ENCODE data around the gene RPL7A.
A peak's percentile ranks its signal among the peaks of the same experiment; 100 is the strongest.
"Not testable (repeated sequence)": the region's sequence is repeated elsewhere in the genome, so short reads cannot be mapped to it uniquely, and the experiment has no call there.

The RPL7A gene

DNA sequence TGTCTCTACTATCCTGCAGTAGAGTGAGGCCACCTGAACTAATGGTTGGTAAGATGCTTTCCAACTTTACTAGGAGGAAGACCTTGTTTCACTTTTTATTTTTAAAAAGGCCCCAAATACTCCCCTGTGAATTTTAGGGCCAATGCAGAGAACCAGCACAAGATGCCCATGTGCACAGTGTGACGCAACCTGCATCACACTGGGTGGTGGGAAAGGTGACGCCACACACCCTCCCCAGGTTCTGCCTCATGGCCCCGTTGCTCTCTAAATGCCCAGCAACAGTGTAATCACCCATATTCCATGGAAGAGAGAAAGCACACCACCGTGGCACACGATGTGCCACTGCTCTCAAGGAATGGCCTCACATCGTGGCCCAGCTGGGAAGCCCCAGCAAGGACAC lies 21.4 kb downstream of the RPL7A start:
- DNase-seq (ENCODE audit: low read depth) = no peak

DNA sequence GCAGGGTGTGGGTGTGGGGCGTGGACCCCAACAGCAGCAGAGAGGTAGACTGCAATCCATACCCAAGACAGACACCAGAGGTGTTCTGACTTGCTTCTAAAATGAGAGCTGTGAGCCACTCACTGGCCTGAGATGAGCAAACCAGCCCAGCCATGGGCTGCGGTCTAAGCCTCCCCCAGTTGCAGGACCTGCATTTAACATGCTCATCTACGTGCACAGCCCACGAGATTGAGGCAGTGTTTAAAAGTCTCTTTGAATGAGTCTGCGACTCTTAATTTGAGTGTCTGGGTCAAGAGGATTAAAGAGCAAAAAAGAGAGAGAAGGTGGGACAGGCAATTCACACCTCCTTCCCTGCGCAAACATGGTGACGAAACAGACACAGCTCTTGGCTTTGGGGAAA lies 21.9 kb downstream of the RPL7A start:
- DNase-seq (ENCODE audit: low read depth) = no peak

DNA sequence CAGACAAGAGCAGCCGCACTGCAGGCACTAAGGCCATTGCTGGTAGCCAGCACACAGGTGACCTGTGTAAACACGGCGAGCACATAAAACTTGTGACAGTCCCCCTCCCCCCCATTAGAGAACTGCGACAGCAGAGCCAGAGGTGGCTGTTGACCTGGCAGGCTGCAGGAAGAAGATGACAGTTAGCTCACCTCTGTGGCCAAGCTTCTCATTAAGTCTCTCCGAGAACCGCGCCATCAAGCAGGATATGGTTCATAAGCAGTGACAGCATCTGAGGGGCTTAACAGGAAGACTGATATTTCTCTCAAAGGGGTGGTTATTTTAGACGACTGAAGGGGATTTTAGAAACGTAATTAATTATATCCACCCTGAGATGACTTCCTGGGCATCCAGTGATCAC lies 22.7 kb downstream of the RPL7A start:
- DNase-seq (ENCODE audit: low read depth) = no peak

GRCh38 chr9:133371261-133371711 lies 23.3 kb downstream of the RPL7A start:
- no peak for DNase-seq (ENCODE audit: low read depth)

GRCh38 chr9:133372144-133372543 lies 24.1 kb downstream of the RPL7A start:
- DNase-seq (ENCODE audit: low read depth) = no peak

DNA sequence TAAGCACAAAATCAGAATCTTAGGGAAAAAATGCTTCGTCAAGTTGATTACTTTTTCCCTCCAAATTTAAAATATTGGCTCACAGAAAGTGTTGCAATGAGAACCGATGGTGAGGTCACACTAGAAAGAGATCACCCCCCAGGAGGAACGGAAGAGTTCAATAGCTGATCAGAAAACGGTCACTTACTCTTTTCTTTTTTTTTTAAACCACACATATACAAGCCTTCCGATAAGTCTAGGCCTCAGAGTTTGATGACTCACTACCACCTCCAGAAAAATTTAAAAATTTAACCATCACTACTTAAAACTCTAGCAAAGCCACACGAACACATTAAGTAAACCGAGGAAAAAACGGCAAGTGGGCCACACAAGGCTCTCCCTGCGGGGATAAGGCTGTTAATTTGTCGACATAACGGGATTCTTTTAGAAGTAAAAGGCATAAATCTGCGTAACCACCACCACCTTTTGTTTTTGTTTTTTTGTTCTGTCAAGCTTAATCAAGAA lies 26.6 kb downstream of the RPL7A start:
- DNase-seq (ENCODE audit: low read depth) = no peak

DNA sequence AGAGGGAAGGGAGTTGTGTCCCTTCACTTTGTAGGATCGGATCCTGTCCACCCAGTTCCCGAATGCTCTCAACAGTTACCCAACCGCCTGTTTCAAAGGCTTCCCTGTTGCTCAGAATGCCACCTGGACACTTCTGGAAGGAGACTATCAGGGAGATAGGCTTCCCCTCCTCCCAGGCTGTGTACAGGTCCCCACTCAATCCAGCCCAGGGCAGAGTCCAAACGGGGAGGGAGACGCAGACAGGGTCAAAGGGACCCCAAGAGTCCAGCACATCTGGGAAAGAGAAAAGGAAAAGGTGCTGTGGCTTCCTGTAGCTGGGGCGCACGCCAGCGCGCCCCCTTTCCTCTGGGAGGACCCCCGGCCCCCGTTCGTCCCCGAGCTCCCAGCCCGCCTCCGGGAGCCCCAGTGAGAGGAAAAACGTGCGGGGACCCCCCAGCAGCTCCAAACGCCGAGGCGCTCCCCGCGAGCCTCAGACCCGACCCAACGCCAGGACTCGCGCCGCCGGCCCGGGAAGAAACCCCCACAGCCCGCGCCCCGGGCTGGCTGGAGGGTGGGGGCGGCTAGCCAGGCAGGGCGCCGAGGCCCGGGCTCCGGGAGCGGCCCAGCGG lies 27.2 kb downstream of the RPL7A start:
- no peak for DNase-seq (ENCODE audit: low read depth)

DNA sequence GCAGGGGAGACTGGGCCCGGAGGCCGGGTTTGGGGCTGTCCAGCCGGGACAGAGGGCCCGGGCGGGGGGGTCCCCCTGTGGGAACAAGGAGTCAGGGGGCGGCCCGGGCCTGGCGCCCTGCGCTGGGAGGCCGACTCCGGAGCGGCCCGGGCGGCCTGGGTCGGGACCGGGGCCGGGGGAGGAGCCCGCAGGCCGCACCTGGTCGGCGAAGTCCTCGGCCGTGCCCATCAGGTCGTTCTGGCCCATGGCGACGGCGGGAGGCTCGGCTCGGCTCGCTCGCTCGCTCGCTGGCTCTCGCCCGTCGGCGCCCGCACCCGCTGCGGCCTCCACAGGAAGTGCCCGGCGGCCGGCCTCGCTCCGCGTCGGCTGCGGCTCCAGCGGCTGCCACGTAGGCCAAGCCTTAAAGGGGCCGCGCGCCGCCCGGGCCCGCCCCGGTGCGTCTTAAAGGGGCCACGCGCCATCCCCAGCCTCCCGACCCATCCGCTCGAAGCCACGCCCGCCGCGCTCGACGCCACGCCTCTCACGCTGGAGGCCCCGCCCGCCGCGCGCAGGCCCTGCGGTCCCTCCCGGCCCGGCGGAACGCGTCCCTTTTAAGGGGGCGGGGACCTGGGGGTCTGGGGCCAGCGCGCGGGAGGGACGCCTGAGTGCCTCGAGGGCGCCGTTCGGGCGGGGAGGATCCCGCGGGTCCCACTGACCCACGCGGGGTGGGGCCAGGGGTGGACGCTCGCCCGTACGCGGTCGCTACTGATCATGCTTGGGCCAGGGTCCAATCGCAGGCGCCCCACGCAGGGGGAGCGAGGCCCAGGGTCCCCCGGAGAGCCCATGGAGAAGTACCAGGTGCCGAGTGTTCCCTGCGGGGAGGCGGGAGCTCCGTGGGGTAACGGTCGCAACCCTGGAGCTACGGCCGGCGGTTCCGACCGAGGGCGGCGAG lies 28.0 kb downstream of the RPL7A start, which contains the start of the genes STKLD1 and SURF4:
TSS of gene STKLD1 (plus strand) at position 643 of the 931 bp plus-strand sequence. CDS start at position 751, 108 bp downstream.
TSS of gene SURF4 (minus strand) at position 337 of the 931 bp plus-strand sequence. CDS start at position 246, 91 bp downstream.
- DNase-seq (ENCODE audit: low read depth) = peak; percentile 91

DNA sequence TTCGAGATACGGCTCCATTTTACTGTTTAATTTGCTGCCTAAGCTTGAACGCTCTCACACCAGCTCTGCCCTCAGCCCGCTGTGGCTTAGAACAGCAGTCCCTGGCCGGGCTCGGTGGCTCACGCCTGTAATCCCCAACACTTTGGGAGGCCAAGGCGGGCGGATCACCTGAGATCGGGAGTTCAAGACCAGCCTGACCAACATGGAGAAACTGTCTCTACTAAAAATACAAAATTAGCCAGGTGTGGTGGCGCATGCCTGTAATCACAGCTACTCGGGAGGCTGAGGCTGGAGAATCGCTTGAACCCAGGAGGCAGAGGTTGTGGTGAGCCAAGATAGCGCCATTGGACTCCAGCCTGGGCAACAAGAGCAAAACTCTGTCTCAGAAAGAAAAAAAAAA lies 29.3 kb downstream of the RPL7A start:
- DNase-seq (ENCODE audit: low read depth) = not testable (repeated sequence)

DNA sequence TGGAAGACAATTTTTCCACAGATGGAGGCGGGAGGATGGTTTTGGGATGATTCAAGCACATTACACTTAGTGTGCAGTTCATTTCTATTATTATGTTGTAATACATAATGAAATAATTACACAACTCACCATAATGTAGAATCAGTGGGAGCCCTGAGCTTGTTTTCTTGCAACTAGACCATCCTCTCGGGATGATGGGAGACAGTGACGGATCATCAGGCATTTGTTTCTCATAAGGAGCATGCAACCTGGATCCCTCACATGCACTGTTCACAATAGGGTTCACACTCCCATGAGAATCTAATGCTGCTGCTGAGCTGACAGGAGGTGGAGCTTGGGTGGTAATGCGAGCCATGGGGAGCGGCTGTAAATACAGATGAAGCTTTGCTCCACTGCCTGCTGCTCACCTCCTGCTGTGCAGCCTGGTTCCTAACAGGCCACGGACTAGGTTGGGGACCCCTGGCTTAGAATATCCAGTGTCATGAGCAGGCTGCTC lies 29.8 kb downstream of the RPL7A start:
- DNase-seq (ENCODE audit: low read depth) = peak; percentile 34

DNA sequence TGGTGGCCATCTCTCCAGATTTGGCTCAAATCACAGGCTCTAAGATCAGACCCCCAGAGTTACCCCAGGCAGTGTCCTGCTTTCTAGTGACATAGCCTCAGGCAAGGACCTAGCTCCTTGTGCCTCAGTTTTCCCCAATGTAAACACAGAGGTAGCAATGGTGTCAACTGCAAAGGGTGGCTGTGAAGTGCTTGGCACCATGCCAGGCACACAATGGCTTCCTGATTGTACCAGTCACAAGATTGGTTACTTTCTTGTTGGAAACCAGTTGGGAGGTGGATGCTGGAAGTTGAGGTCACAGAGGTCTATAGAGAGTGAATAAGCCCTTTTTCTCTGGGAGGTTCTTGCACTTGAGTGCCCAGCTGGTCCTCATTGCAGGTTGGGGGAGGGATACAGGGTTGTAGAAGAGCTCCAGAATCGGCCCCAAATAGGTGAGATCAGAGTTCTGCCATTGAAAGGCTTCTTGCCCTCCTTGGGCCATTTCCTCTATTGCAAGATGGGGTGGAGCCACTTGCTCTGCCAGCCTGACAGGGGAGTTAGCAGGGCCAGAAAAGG lies 30.5 kb downstream of the RPL7A start:
- DNase-seq (ENCODE audit: low read depth) = no peak

DNA sequence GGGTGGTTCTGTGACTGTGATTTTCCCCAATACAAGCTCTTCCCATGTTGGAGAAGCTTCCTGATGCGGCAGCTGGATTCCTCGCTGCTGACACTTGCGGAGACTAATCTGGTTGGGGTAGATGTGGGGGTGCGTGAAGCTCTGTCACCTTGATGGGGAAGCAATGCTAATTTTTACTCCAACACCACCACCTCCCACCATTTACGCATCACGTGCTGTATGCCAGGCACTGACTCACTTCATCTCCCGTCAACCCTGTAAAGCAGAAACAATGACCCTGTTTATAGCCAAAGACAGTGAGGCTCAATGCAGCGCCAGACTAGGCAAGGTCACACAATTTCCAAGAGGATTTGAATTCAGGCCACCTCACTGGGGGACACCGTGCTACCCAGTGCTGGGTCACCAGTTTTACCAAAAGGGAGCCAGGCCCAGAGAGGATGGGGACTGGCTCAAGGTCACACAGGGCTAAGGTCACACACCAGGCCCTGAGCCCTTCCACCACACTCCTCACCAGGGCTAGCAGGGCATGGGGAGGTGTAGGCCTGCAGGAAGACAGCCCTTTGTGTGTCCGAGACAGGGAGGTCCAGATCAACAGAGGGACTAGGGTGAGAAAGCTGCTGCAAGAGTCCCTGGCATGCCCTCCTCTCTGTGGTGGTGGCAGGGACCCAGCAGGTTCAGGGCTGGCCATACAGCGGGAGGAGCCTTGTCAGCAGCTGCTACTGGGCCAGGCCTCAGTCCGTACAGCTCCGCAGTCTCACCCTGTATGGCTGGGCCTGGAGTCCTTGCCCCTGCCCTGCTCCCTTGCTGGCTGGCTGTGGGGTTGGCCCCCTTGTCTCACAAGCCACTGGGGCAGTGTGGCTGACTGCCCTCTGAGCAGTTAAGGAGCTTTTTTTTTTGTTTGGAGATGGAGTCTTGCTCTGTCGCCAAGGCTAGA lies 31.4 kb downstream of the RPL7A start:
- DNase-seq (ENCODE audit: low read depth) = no peak

DNA sequence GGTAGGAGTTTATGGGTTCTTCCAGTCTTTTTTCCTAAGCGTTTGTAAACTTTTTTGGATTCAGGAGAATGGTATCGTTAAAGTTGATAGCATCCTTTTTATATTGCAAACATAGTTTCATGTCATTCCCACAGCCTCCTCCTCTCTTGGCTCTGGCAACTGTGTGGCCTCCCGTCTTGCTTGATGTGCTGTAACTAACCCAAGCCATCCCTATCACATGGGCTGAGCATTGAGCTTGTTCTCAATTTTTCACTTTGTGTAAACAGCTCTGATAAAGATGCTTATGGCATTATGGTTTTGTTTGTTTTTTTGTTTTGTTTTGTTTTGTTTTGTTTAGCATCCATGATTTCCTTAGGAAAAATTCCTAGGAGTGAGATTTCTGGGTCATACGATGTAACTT lies 32.7 kb downstream of the RPL7A start:
- no peak for DNase-seq (ENCODE audit: low read depth)

- no peak for DNase-seq (ENCODE audit: low read depth)
Measured at GRCh38 chr9:133382507-133383141, 34.6 kb downstream of the RPL7A start.

DNA sequence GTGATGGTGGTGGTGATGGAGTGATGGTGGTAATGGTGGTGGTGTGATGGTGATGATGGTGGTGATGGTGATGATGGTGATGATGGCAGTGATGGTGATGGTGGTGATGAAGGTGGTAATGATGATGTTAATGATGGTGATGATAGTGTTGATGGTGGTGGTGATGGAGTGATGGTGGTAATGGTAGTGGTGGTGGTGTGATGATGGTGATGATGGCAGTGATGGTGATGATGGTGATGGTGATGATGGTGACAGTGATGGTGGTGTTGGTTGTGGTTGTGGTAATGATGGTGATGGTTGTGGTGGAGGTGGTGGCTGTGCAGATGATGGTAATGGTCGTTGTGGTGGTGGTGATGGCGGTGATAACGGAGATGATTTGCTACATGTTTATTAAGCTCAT lies 35.4 kb downstream of the RPL7A start:
- DNase-seq (ENCODE audit: low read depth) = no peak

DNA sequence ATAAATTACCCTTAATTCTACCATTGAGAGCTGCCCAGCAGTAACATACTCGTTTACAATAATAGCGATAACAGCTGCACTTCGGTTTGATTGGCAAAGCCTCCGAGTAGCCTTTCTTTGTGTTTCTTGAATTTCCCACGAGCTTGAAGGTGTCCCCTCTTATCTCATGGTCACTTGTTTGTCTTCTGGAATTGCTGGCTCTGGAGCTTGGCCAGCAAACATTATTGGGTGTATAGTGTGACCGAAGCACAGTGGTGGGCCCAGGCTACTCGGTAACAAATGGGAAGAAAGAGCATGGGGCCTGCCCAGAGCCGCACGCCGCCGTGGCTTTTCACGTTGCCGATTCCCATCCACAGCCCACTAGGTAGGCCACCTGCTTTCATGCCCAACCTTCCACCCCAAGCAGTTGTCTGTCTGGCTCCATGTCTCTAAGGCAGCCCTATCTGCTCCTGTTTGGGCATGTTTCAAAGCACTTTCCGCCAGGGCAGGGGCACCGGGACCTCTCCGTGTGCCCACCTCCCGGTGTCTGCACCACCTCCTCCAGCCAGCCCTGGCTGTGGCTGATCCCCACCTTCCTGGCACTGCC lies 36.8 kb downstream of the RPL7A start:
- no peak for DNase-seq (ENCODE audit: low read depth)

DNA sequence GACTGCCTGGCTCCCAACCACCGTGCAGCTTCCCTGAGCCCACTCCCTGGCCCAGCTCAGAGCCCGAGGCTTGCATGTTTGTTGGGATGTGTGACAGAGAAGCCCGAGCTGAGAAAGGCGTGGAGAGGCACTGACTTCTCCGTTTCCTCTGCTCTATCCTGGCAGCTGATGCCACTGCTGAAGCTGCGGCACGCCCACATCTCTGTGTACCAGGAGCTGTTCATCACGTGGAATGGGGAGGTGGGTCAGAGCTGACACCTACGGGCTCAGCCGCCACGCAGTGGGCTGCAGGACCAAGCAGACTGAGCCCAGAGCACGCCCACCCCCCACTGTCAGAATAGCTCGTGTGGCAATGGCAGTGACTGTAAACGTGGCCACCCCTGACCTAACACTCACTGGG lies 37.4 kb downstream of the RPL7A start:
- DNase-seq (ENCODE audit: low read depth) = no peak

DNA sequence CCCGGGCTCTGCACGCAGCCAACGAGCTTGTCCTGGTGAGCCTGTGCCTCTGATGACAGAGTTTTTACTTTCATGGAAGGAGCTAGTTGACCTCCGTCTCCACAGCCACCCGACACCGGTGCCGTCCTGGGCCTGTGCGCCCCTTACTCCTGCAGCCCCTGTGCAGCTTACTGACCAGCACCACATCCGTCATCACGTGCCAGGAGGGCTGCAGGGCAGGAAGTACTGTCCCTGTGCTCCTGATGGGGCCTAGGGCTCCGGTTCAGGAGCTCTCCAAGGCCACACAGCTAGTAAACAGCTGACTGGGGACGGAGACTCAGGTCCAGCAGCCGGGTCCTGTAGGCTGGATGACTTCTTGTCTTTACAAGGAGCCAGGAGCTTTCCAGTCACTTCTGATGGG lies 38.3 kb downstream of the RPL7A start:
- DNase-seq (ENCODE audit: low read depth) = no peak

GRCh38 chr9:133387680-133388079 lies 39.7 kb downstream of the RPL7A start:
- no peak for DNase-seq (ENCODE audit: low read depth)

- DNase-seq (ENCODE audit: low read depth) = no peak
Measured at GRCh38 chr9:133389025-133389557, 41.1 kb downstream of the RPL7A start.
